Stimulated activated memory B cell treated with anti-CD40 and anti-IgM and Interleukin-4, amounts not matched to agents 10 μg/mL and 1 μg/mL and 100 μg/mL, for 72 hours (primary cell): ENCODE results near the gene GINS3.

Source experiments
- ATAC-seq: fragments of 150-1000 bp; cut with Tn5 transposase; 2 replicates; pipeline ENCODE4 v1.10.0; 2021
- H3K27ac Mint-ChIP-seq: one replicate; pipeline ENCODE4 v1.8.0; 2022; ENCODE audit warnings: mild to moderate bottlenecking, mixed read lengths
- H3K27me3 Mint-ChIP-seq: one replicate; pipeline ENCODE4 v1.8.0; 2022; ENCODE audit warnings: mixed read lengths
- H3K36me3 Mint-ChIP-seq: one replicate; pipeline ENCODE4 v1.8.0; 2022; ENCODE audit warnings: mixed read lengths
- H3K4me1 Mint-ChIP-seq: one replicate; pipeline ENCODE4 v1.8.0; 2022; ENCODE audit warnings: mixed read lengths
- H3K4me3 Mint-ChIP-seq: one replicate; pipeline ENCODE4 v1.8.0; 2022; ENCODE audit warnings: mild to moderate bottlenecking, moderate library complexity, mixed read lengths
- H3K9me3 Mint-ChIP-seq: one replicate; pipeline ENCODE4 v1.8.0; 2022; ENCODE audit warnings: mixed read lengths

The GINS3 gene

GRCh38 chr16:58428621-58429542 lies 36.6 kb downstream of the GINS3 start:
- ATAC-seq = no peak
- Mint-ChIP-seq H3K9me3 (no peaks in the 10 kb centered on the region), H3K27ac (no peak overlapping the region), H3K4me3 (no peak overlapping the region), H3K36me3 (no peaks in the 10 kb centered on the region), H3K4me1 (peaks cover 24% of the 10 kb centered on the region), H3K27me3 (no peaks in the 10 kb centered on the region)

DNA sequence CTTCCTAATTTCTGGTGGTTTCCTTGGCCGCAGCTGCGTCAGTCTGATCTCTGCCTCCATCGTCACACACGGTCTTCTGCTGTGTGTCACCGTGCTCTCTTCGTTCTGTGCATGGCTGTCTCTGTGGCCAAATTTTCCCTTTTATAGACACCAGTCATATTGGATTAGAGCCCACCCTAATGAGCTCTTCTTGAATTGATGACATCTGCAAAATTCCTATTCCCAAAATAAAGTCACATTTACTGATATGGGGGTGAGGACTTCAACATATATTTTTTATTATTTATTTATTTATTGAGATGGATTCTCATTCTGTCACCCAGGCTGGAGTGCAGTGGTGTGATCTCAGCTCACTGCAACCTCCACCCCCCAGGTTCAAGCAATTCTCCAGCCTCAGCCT lies 38.4 kb downstream of the GINS3 start:
- Mint-ChIP-seq H3K36me3 (no peaks in the 10 kb centered on the region), H3K27me3 (peaks cover 12% of the 10 kb centered on the region), H3K9me3 (no peaks in the 10 kb centered on the region), H3K27ac (no peak overlapping the region), H3K4me3 (no peak overlapping the region), H3K4me1 (peaks cover 15% of the 10 kb centered on the region)
- no peak for ATAC-seq

DNA sequence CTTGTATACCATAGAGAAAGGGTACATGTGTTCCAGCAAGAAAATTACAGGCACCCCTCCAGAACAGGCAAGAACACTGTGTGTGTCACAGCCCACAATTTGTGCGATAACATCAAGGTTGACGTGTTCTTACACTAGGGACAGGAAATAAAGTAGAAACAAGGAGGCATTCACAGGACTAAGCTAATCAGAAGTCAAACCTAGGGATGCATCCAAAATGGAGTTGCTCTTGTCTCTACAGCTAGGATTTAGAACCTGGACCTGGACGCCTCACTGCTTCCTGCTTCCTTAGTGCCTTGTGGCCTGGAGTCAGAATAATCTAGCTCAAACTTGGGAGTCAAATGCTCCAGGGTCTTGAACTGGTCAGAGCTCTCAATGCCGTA lies 41.3 kb downstream of the GINS3 start:
- Mint-ChIP-seq H3K27ac (no peak overlapping the region), H3K4me1 (no peaks in the 10 kb centered on the region), H3K27me3 (peaks cover 19% of the 10 kb centered on the region), H3K4me3 (no peak overlapping the region), H3K9me3 (peaks cover 5% of the 10 kb centered on the region), H3K36me3 (no peaks in the 10 kb centered on the region)
- no peak for ATAC-seq

- peaks cover 5% of the 10 kb centered on the region for H3K9me3 Mint-ChIP-seq
- H3K4me3 Mint-ChIP-seq = no peak overlapping the region
- no peaks in the 10 kb centered on the region for H3K36me3 Mint-ChIP-seq
- no peak overlapping the region for H3K27ac Mint-ChIP-seq
- peaks cover 27% of the 10 kb centered on the region for H3K27me3 Mint-ChIP-seq
- ATAC-seq = no peak
- H3K4me1 Mint-ChIP-seq = peaks cover 5% of the 10 kb centered on the region
Measured at GRCh38 chr16:58435779-58436178, 43.5 kb downstream of the GINS3 start.

DNA sequence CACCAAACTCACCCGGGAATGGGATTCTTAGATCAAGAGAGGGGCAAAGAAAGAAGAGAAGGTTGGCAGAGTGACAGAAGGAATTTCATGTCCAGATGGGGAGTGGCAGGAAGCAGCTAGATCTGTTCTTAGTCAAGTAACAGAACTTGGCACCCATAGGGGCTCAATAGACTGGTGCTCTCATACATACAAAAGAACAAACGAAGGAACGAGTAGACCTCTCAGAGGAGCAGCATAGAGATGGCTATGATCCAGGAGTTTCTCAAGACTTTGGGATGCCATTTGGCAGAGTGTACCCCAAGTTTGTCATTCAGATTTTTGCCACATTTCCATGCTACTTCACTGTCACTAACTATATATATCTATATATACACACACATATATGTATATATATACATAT lies 47.9 kb downstream of the GINS3 start:
- Mint-ChIP-seq H3K36me3 (no peaks in the 10 kb centered on the region), H3K27ac (no peak overlapping the region), H3K4me3 (no peak overlapping the region), H3K9me3 (peaks cover 5% of the 10 kb centered on the region), H3K27me3 (peaks cover 39% of the 10 kb centered on the region), H3K4me1 (peaks cover 5% of the 10 kb centered on the region)
- ATAC-seq = no peak

DNA sequence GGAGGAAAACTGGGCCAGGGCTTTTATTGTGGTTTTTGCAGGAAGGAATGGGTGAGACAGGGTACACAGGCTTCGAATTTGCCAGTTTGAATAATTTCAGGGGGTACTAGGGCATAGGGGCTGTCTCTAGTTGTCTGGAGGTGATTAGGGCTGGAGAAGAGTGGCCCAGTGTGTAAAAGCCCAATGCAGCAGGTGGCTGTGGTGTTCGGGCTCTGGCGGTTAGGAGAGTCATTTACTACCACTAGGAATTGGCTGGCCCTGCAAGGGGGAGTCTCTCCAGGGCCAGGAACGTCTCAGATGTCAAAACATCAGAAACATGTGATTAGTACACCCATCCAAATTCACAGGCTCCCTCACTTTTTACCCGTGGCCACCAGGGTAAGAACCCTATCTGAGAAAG lies 50.3 kb downstream of the GINS3 start:
- Mint-ChIP-seq H3K36me3 (no peaks in the 10 kb centered on the region), H3K9me3 (peaks cover 2% of the 10 kb centered on the region), H3K27ac (no peak overlapping the region), H3K27me3 (peaks cover 37% of the 10 kb centered on the region), H3K4me3 (no peak overlapping the region), H3K4me1 (peaks cover 5% of the 10 kb centered on the region)
- no peak for ATAC-seq

- no peak overlapping the region for H3K4me3 Mint-ChIP-seq
- peaks cover 28% of the 10 kb centered on the region for H3K27me3 Mint-ChIP-seq
- H3K4me1 Mint-ChIP-seq = peaks cover 4% of the 10 kb centered on the region
- H3K36me3 Mint-ChIP-seq = no peaks in the 10 kb centered on the region
- no peak overlapping the region for H3K27ac Mint-ChIP-seq
- no peak for ATAC-seq
- H3K9me3 Mint-ChIP-seq = no peaks in the 10 kb centered on the region
Measured at GRCh38 chr16:58443783-58444182, 51.5 kb downstream of the GINS3 start.

DNA sequence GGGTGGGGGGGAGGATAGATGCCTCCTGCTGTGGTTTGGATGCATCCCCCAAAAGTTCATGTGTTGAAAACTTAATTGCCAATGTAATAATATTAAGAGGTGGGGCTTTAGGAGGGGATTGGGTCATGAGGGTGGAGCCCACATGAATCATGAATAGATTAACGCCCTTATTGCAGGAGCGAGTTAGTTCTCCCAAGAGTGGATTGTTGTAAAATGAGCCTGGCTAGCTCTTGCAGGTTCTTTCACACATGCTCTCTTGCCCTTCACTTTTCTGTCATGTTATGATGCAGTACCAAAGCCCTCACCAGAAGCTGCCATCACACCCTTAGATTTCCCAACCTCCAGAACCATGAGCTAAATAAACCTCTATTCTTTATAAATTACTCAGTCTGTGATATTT lies 52.0 kb downstream of the GINS3 start:
- Mint-ChIP-seq H3K9me3 (no peaks in the 10 kb centered on the region), H3K36me3 (no peaks in the 10 kb centered on the region), H3K27me3 (peaks cover 23% of the 10 kb centered on the region), H3K4me3 (no peak overlapping the region), H3K4me1 (no peaks in the 10 kb centered on the region), H3K27ac (no peak overlapping the region)
- no peak for ATAC-seq

GRCh38 chr16:58448890-58449289 lies 56.6 kb downstream of the GINS3 start:
- no peak overlapping the region for H3K4me3 Mint-ChIP-seq
- ATAC-seq = no peak
- H3K27ac Mint-ChIP-seq = no peak overlapping the region
- H3K27me3 Mint-ChIP-seq = peaks cover 9% of the 10 kb centered on the region
- H3K9me3 Mint-ChIP-seq = no peaks in the 10 kb centered on the region
- no peaks in the 10 kb centered on the region for H3K36me3 Mint-ChIP-seq
- H3K4me1 Mint-ChIP-seq = no peaks in the 10 kb centered on the region

DNA sequence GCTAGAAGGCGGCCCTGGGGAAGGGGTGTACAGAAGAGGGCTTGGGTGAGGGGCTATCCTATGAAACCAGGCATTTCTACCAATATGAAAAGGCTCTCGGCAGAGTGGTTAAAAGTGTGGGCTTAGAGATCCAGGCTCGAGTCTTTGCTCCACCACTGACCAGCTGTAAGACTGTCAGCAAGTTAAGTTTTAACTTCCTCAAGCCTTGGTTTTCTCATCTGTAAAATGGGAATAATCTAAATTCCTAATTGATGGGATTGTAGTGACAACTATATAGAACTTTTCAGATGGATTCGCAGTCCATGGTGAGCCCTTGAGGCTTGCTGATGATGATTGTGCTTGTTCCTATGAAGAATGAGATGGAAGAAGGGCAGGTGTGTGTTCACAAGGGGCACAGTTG lies 57.0 kb downstream of the GINS3 start:
- H3K9me3 Mint-ChIP-seq = no peaks in the 10 kb centered on the region
- no peaks in the 10 kb centered on the region for H3K4me1 Mint-ChIP-seq
- H3K27ac Mint-ChIP-seq = no peak overlapping the region
- ATAC-seq = no peak
- peaks cover 13% of the 10 kb centered on the region for H3K27me3 Mint-ChIP-seq
- no peaks in the 10 kb centered on the region for H3K36me3 Mint-ChIP-seq
- H3K4me3 Mint-ChIP-seq = no peak overlapping the region

DNA sequence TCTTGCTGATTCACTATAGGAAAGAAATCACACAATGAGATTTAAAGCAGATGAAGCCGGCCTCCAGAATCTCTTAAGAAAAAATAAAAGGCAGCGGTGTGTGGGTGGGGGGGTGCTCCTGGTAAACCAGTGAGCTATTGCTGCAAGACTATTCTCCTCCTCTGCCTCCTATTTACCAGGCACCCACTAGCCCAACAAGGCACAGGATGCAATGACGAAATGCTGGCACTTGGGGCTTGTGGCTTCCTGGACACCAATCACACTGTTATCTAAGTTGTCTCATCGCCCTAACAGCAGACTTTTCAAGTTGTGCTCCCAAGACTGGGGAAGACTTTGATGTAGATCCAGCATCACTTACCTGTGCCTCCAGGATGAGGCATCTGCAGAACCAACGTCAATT lies 57.5 kb downstream of the GINS3 start:
- peaks cover 18% of the 10 kb centered on the region for H3K27me3 Mint-ChIP-seq
- ATAC-seq = no peak
- H3K9me3 Mint-ChIP-seq = no peaks in the 10 kb centered on the region
- H3K36me3 Mint-ChIP-seq = no peaks in the 10 kb centered on the region
- no peaks in the 10 kb centered on the region for H3K4me1 Mint-ChIP-seq
- no peak overlapping the region for H3K4me3 Mint-ChIP-seq
- no peak overlapping the region for H3K27ac Mint-ChIP-seq

DNA sequence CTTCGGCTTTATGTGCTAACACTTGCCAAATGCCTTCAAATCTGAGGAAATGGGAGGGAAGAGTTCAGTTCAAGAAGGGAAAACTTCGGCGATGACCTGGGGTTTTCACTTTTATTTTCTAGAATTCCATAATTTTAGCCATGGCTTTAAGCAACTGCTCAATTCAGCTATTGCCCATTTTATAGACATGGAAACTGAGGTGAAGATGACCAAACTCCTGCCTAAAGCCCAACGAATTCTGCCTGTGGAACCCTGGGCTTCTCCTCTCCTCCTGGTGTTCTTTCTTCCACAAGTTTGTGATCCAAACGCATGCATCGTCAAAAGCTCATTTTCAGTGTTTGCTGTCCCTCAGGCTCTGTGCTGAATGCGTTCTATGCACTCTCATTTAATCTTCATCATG lies 58.3 kb downstream of the GINS3 start:
- Mint-ChIP-seq H3K27ac (no peak overlapping the region), H3K27me3 (peaks cover 25% of the 10 kb centered on the region), H3K4me3 (no peak overlapping the region), H3K9me3 (no peaks in the 10 kb centered on the region), H3K36me3 (no peaks in the 10 kb centered on the region), H3K4me1 (no peaks in the 10 kb centered on the region)
- ATAC-seq = no peak

DNA sequence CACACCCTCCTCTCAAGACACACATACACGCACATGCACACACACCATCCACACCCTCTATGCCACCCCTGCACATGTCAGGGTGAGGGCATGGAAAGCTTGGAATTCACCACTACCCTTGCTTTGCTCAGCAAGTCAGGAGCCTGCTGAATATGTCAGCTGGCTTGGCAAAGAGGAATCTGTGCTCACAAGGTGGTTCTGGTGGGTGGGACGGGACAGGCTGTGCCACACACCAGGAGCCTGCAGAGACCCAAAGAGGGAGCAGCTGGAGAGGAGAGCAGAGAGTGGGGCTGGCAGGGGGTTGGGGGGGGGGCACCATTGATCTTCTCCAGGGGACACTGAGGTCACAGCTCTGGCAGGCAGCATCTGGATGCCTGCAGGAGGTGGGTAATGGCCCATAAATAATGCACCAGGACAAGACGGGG lies 59.0 kb downstream of the GINS3 start:
- no peak for ATAC-seq
- H3K9me3 Mint-ChIP-seq = no peaks in the 10 kb centered on the region
- H3K27me3 Mint-ChIP-seq = peaks cover 25% of the 10 kb centered on the region
- no peaks in the 10 kb centered on the region for H3K4me1 Mint-ChIP-seq
- no peak overlapping the region for H3K27ac Mint-ChIP-seq
- H3K36me3 Mint-ChIP-seq = no peaks in the 10 kb centered on the region
- H3K4me3 Mint-ChIP-seq = no peak overlapping the region

GRCh38 chr16:58451945-58452401 lies 59.7 kb downstream of the GINS3 start:
- Mint-ChIP-seq H3K27me3 (peaks cover 25% of the 10 kb centered on the region), H3K4me1 (no peaks in the 10 kb centered on the region), H3K36me3 (no peaks in the 10 kb centered on the region), H3K9me3 (no peaks in the 10 kb centered on the region), H3K27ac (no peak overlapping the region), H3K4me3 (no peak overlapping the region)
- no peak for ATAC-seq

GRCh38 chr16:58452640-58453039 lies 60.4 kb downstream of the GINS3 start:
- no peak overlapping the region for H3K4me3 Mint-ChIP-seq
- H3K27me3 Mint-ChIP-seq = peaks cover 25% of the 10 kb centered on the region
- H3K9me3 Mint-ChIP-seq = no peaks in the 10 kb centered on the region
- no peak overlapping the region for H3K27ac Mint-ChIP-seq
- ATAC-seq = no peak
- no peaks in the 10 kb centered on the region for H3K36me3 Mint-ChIP-seq
- H3K4me1 Mint-ChIP-seq = no peaks in the 10 kb centered on the region

GRCh38 chr16:58454178-58454577 lies 61.9 kb downstream of the GINS3 start:
- ATAC-seq = no peak
- H3K36me3 Mint-ChIP-seq = no peaks in the 10 kb centered on the region
- H3K9me3 Mint-ChIP-seq = no peaks in the 10 kb centered on the region
- no peak overlapping the region for H3K4me3 Mint-ChIP-seq
- H3K27me3 Mint-ChIP-seq = peaks cover 31% of the 10 kb centered on the region
- no peak overlapping the region for H3K27ac Mint-ChIP-seq
- H3K4me1 Mint-ChIP-seq = peaks cover 5% of the 10 kb centered on the region
